UCSD-AML1 (cell line): ENCODE results near the gene TIMM10B.

Source experiments
- DNase-seq: peaks from one replicate; lab custom pipeline; 2025; ENCODE audit not compliant: unreplicated experiment; lab: John Stamatoyannopoulos, UW

TIMM10B gene

DNA sequence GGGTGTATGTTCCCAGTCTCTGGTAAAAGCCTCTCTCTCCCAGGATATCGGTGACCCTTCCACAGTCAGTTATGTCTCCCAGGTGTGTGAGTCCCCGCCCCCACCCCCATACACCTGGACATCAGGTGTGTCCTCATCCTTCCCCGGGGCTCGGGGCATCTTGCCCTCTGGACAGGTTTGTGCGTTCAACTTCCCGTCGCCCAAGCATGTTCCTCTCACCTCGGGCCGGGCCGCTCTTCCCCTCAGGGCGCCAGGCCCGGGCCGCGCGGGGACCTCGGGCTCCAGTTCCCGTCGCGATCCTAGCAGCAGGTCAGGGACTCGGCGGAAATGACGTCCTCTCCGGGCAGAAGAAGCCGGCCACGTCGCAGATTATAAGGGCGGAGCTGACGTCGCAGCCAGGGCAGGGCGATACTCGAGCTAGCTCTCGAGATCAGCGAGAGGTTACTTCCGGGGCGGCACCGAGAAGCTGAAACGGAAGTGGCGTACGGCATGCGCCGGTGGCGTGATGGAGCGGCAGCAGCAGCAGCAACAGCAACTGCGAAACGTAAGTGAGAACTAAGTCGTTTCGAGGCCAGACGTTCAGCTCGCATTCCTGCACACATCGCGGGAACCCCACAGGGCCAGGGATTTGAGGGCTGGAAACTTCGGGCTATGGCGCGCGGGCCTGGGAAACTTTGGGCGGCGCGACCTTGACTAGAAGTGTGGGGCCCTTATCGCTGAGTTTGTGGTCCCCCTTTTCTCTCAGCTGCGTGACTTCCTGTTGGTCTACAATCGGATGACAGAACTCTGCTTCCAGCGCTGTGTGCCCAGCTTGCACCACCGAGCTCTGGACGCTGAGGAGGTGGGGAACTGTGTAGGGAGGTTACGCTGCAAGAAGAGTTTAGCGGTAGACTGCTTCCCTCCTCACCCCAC is at the start of gene TIMM10B, which contains the start of gene ARFIP2:
TSS of gene TIMM10B (plus strand) at position 490 of the 912 bp plus-strand sequence. CDS start at position 506, 16 bp downstream.
TSS of gene ARFIP2 (minus strand) at position 320 of the 912 bp plus-strand sequence. CDS start 910 bp downstream, outside the sequence.
- DNase-seq = peak; percentile 96

DNA sequence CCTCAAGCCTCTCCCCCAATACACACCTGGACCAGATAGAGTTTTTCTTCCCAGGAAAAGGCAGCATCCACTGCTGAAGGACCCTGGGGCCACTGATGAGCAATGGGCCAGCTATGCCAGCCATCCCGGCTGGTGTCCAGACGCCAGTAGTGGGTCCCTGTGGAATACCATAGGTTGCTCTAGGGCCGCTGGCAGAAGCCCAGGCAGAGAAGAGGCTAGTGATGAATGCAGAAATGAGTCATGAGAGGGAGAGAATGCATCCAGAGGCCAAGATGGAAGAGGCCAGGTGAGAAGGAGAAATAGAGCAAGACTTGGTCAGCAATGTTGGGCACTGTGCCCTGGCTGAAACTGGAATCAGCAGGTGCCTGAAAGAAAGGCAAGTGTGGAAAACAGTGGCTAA is 49.4 kb upstream of the TIMM10B start:
- no peak for DNase-seq

DNA sequence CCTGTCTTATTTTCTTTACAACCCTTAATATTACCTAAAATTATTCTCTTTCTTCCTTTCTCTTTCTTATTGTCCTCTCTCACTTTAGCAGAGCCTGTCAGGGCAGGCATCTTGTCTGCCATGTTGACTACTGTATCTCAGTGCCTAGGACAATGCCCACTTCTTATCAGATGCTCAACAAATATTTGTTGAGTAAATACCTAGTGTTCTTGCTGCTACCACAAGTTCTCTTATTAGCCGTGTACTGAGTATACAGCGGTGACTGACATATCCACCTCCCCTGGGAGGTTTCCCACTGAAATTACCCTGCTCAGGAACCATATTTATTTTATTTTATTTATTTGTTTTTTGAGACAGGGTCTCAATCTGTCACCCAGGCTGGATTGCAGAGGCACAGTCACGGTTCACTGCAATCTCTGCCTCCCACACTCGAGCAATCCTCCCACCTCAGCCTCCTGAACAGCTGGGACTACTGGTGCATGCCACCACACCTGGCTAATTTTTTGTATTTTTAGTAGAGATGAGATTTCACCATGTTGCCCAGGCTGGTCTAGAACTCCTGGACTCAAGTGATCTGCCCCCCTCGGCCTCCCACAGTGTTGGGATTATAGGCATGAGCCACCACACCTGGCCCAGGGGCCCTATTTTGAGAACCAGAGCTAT is 47.2 kb upstream of the TIMM10B start:
- DNase-seq = no peak

- DNase-seq = no peak
These were observed 43.9 kb upstream of the TIMM10B start for GRCh38 chr11:6437423-6437822.

GRCh38 chr11:6437993-6438392 is 43.3 kb upstream of the TIMM10B start:
- DNase-seq = no peak

DNA sequence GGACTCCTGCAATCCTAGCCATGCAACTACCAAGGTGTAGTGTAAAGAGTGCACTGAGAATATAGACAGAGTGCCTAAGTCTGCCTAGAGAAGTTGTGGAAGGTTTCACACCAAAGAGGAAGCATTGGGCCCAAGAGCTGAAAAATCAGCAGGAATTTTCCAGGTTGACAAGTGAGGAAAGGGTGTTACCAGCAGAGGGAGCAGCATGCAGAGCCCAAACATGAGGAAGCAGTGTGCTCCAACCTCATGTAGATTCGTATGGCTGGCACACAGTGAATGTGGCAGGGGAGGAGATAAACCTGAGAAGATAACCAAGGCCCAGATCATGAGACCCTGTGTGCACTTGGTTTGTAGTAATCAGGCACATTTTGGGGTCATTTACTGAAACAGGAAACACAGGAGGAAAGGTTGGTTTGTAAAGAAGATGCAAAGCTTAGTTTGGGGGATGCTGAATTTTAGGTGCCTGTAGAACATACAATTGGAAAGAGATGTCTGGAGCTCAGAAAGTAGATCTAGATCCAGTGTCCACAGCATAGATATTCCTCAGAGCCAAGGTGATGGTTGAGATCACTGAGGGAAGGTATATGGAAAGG is 42.2 kb upstream of the TIMM10B start:
- peak; percentile 47 for DNase-seq

DNA sequence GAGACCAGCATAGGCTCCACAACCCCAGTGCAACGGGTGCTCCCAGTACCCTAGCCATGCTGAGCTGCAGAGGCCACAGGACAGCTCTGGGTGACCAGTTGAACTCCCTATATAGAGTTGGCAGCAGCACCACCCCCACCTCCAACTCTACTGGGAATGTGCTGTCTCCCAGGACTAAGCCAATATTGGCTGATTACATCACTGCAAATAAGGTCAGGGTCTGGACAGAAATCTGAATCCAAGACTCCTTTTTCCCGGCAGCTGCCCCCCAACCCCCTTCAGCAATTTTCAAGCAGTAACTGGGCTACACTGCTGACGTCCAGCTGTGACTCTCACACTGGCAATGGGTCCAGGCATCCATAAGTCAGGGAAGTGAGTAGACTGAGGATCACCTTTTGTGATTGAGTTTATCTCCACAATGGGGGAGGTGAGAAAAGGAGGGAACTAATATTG is 40.4 kb upstream of the TIMM10B start, which contains the start of gene HPX:
TSS of gene HPX (minus strand) at position 82 of the 453 bp plus-strand sequence. CDS start at position 58, 24 bp downstream.
- DNase-seq = no peak

GRCh38 chr11:6442441-6442840 is 38.9 kb upstream of the TIMM10B start:
- no peak for DNase-seq

DNA sequence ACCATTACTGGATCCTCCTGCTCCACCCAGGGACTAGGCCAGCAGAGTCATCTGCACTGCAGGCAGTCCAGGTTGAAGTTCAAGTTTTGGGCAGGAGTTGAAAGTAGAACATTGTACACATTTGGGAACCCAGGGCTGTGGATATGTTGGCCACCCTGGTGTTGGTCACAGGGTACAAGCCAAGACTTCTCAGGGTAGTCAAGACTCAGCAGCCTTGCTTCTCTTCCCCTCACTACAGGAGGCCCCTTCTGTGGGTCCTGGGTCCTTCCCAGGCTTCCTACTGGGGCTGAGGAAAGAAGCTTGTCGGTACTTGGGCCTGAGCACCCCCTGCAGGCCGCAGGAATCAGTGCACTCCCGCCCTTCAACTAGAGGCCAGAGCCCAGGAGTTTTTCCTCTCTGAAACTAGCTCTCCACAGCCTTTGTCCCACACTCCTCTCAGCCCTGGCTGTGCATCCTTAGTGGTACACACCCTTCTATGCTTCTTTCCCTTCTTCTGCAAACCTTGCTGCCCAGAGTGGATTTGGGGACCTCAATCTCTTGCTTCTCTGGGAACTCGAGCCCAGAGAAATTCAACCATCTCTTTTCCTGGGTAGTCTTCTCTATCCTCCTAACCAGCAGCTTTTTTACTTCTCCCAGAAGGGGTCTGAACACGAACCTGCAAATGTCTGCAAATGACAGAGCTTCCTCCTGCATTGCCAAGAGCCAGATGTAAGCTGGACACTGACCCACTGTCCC is 37.9 kb upstream of the TIMM10B start:
- peak; percentile 59 for DNase-seq

DNA sequence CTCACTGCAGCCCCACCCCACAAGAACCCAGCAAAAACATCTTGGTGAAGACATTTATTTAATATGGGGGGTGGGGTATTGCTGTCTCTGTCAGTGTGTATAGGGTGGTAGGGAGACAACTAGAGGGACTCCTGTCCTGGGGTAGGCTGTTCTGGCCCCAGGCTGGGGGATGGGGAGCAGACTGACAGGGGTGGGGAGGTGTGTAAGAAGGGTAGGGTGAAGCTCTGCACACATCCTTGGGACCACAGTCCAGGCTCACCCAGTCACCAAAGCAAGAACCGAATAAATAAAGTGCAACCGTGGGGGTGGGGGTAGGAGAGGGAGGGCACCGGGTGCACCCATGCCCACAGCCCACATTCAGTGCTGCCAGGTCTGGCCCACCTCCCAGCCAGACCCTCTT is 32.7 kb upstream of the TIMM10B start:
- DNase-seq = no peak

GRCh38 chr11:6452219-6452618 is 29.1 kb upstream of the TIMM10B start:
- no peak for DNase-seq

DNA sequence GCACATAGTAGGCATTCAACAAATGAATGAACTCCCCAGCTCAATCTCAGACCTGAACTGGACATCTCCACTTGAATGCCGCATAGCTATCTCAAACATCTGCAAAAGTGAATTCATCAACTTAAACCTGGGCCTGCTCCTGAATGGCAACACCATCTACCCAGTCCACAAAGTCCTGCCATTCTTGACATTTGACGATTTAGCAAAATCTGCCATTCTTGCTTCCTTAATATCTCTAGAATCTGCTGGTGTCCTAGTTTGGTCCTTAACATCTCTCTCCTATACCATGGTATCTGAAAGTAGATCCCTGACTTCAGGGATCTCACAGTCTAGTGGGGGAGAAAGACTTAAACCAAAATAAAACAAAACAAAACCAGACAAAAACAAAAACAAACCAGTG is 28.1 kb upstream of the TIMM10B start:
- no peak for DNase-seq

GRCh38 chr11:6455070-6455469 is 26.2 kb upstream of the TIMM10B start:
- no peak for DNase-seq

GRCh38 chr11:6456361-6457073 is 24.8 kb upstream of the TIMM10B start:
- no peak for DNase-seq

- DNase-seq = no peak
These were observed 23.6 kb upstream of the TIMM10B start for GRCh38 chr11:6457581-6458320.

DNA sequence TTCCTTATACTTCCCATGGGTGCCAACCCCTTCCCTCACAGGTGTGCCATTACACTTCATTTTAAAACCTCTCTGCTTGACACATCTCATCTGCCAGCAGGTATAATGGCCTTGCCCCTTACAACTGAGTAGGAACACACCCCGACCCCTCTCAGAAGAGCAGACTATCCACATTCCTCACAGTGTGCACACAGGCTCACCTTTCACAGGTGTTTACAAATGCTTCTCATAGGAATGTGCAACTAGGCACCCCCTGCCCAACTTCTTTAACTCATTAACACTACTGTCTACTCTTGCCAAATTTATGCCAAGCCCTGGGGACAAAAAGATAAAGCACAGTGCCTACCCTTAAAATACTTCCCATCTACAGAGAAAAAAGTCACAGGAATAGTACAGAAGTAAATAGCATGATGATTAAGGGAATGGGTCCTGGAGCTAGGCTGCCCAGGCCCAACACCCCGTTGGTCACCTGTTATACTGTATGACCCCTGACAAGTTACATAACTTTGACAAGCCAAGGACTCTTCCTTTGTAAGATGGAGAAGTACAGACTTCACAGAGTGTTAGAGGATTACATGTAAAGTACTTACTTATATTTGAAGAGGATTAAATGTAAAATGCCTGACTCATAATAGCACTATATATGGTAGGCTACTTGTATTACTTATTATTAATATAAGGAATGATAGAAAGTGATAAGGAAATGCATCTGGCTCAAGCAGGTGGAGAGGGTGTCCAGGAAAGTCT is 22.8 kb upstream of the TIMM10B start:
- DNase-seq = no peak

- DNase-seq = no peak
These were observed 22.2 kb upstream of the TIMM10B start for GRCh38 chr11:6459099-6459450.

- peak; percentile 78 for DNase-seq
These were observed 12.4 kb upstream of the TIMM10B start for GRCh38 chr11:6468712-6469495.
